LNCaP clone FGC (cell line): ENCODE measurements around the gene MORN4.

Experiments used
- DNase-seq: peaks from one replicate; pipeline ENCODE4 v3.0.0-alpha.2; 2011; ENCODE audit warnings: low read depth
- H3K4me3 ChIP-seq: 2 replicates; pipeline ENCODE4 v1.5.1; 2011; ENCODE audit warnings: mild to moderate bottlenecking, low read depth, low read length, control low read depth
- CTCF ChIP-seq: IDR thresholded peaks from 2 replicates; pipeline ENCODE4 v1.5.1; 2012; ENCODE audit warnings: mild to moderate bottlenecking; ENCODE audit not compliant: control insufficient read depth, insufficient read depth; ENCODE audit errors: extremely low read depth

Gene MORN4

GRCh38 chr10:97669571-97669970 lies 36.3 kb upstream of the MORN4 start:
- no peak for DNase-seq
- H3K4me3 ChIP-seq: no peak overlapping the region
- TF ChIP-seq CTCF: no peak

- DNase-seq: no peak
- TF ChIP-seq CTCF: no peak
- H3K4me3 ChIP-seq: no peak overlapping the region
Measured at GRCh38 chr10:97667463-97667862, 34.2 kb upstream of the MORN4 start.

GRCh38 chr10:97666992-97667391 lies 33.7 kb upstream of the MORN4 start:
- DNase-seq: no peak
- no peak overlapping the region for H3K4me3 ChIP-seq
- no peak for TF ChIP-seq CTCF

- H3K4me3 ChIP-seq: no peak overlapping the region
- no peak for TF ChIP-seq CTCF
- DNase-seq: no peak
Measured at GRCh38 chr10:97664282-97664850, 31.1 kb upstream of the MORN4 start.

GRCh38 chr10:97659589-97659988 lies 26.3 kb upstream of the MORN4 start:
- TF ChIP-seq CTCF: no peak
- H3K4me3 ChIP-seq: no peak overlapping the region
- DNase-seq: no peak

GRCh38 chr10:97656777-97657176 lies 23.5 kb upstream of the MORN4 start:
- H3K4me3 ChIP-seq: no peak overlapping the region
- no peak for TF ChIP-seq CTCF
- DNase-seq: no peak

GRCh38 chr10:97651773-97652172 lies 18.5 kb upstream of the MORN4 start:
- no peak for TF ChIP-seq CTCF
- no peak for DNase-seq
- H3K4me3 ChIP-seq: no peak overlapping the region
